OCI-LY3 (cell line): ENCODE measurements around the gene UBE2S.

Experiments used
- H2AFZ ChIP-seq: fragments of 200-600, 300-600 bp; shearing (Covaris generic); 2 replicates; pipeline ENCODE4 v1.6.0; 2014; ENCODE audit warnings: antibody characterized with exemption, low read depth, low read length
- H3K27ac ChIP-seq: fragments of 200-600, 300-600 bp; sonication (generic); 2 replicates; pipeline ENCODE4 v1.5.1; 2014; ENCODE audit warnings: mild to moderate bottlenecking, low read length, moderate library complexity, mixed read lengths
- H3K27me3 ChIP-seq: fragments of 200-600, 300-600 bp; sonication (generic); 2 replicates; pipeline ENCODE4 v1.6.1; 2014; ENCODE audit warnings: low read depth, low read length, mixed read lengths
- H3K36me3 ChIP-seq: fragments of 200-600, 300-600 bp; sonication (generic); replicated peaks from 2 replicates; pipeline ENCODE3; 2014; ENCODE audit warnings: low read depth, low read length, mixed read lengths
- H3K4me1 ChIP-seq: fragments of 300-600, 200-600 bp; sonication (generic); 2 replicates; pipeline ENCODE4 v1.6.1; 2014; ENCODE audit warnings: low read length, mixed read lengths
- H3K4me2 ChIP-seq: fragments of 200-600, 300-600 bp; sonication (generic); 2 replicates; pipeline ENCODE4 v1.6.1; 2014; ENCODE audit warnings: low read length, mixed read lengths
- H3K4me3 ChIP-seq: fragments of 300-600, 200-600 bp; sonication (generic); 2 replicates; pipeline ENCODE4 v1.5.1; 2014; ENCODE audit warnings: antibody characterized with exemption, mild to moderate bottlenecking, low read length, moderate library complexity
- H3K79me2 ChIP-seq: fragments of 300-600, 200-600 bp; shearing (Covaris generic); 2 replicates; pipeline ENCODE4 v1.6.1; 2014; ENCODE audit warnings: mild to moderate bottlenecking, low read length, mixed read lengths
- H3K9ac ChIP-seq: fragments of 300-600, 200-600 bp; shearing (Covaris generic); 2 replicates; pipeline ENCODE4 v1.6.0; 2014; ENCODE audit warnings: mild to moderate bottlenecking, low read length, moderate library complexity
- H3K9me3 ChIP-seq: fragments of 200-600, 300-600 bp; shearing (Covaris generic); 2 replicates; pipeline ENCODE4 v1.6.1; 2014; ENCODE audit warnings: low read length, mixed read lengths; ENCODE audit not compliant: insufficient read depth
- H4K20me1 ChIP-seq: fragments of 200-600, 300-600 bp; sonication (generic); 2 replicates; pipeline ENCODE4 v1.6.1; 2016; ENCODE audit warnings: low read length, mixed read lengths; ENCODE audit not compliant: insufficient read depth
- EZH2phosphoT487 ChIP-seq: fragments of 200-600 bp; shearing (Covaris generic); IDR thresholded peaks from 2 replicates; pipeline ENCODE4 v1.6.1; 2018; ENCODE audit warnings: antibody characterized with exemption, mixed run types, low read depth
- TF ChIP-seq, protein P1 (sequence below): fragments of 200-600, 300-600 bp; sonication (generic); IDR thresholded peaks from 2 replicates; pipeline ENCODE4 v1.5.1; 2014; ENCODE audit warnings: antibody characterized with exemption, low read length, low read depth

UBE2S gene

DNA sequence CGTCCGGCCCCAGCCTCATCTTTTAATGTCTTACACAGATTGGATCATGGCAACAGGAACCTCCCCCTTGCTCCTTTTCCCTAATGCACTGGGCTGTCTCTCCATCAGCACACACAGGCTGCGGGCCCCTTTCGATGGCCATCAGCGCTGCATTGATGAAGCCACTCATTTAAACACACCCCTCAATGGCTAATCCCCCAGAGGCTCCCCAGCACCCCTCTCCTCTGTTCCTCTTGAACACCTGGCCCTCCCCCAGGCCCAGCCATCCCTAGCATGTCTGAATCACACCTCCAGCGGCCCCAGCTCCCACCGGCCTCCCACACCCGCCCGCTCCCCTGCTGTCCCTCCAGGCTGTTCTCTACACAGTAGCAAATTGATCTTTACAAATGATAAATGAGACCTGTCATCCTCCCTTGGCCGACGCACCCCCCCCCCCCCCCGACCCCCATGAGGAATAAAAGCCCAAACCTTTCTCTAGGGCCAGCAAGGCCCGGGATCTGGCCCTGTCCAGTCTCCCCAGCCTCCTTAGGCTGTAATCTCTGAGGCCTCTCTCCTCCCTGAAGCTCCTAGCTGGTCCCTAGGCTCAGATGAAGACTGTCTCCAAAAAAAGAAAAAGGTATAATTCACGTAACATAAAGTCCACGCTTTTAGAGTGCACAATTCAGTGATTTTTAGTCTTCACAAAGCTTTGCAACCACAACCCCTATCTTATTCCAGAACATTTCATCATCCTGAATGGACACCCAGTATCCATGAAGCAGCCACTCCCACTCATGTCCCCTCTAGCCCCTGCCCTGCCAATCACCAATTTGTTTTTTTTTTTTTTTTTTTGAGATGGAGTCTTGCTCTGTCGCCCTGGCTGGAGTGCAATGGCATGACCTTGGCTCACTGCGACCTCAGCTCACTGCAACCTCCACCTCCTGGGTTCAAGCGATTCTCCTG is 14.5 kb downstream of the UBE2S start:
- H2AFZ ChIP-seq = no peak overlapping the region
- peaks cover 41% of the 10 kb centered on the region for H4K20me1 ChIP-seq
- H3K79me2 ChIP-seq = peaks cover 10% of the 10 kb centered on the region; the same call in 1 of the 2 replicates
- no peaks in the 10 kb centered on the region for H3K9me3 ChIP-seq
- peaks cover 33% of the 10 kb centered on the region for H3K36me3 ChIP-seq
- TF ChIP-seq, protein P1, sequence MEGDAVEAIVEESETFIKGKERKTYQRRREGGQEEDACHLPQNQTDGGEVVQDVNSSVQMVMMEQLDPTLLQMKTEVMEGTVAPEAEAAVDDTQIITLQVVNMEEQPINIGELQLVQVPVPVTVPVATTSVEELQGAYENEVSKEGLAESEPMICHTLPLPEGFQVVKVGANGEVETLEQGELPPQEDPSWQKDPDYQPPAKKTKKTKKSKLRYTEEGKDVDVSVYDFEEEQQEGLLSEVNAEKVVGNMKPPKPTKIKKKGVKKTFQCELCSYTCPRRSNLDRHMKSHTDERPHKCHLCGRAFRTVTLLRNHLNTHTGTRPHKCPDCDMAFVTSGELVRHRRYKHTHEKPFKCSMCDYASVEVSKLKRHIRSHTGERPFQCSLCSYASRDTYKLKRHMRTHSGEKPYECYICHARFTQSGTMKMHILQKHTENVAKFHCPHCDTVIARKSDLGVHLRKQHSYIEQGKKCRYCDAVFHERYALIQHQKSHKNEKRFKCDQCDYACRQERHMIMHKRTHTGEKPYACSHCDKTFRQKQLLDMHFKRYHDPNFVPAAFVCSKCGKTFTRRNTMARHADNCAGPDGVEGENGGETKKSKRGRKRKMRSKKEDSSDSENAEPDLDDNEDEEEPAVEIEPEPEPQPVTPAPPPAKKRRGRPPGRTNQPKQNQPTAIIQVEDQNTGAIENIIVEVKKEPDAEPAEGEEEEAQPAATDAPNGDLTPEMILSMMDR = no peak
- H3K4me2 ChIP-seq = no peak overlapping the region
- no peak overlapping the region for H3K4me3 ChIP-seq
- H3K27me3 ChIP-seq = no peaks in the 10 kb centered on the region
- no peak overlapping the region for H3K9ac ChIP-seq
- no peak overlapping the region for H3K27ac ChIP-seq
- peaks cover 3% of the 10 kb centered on the region for H3K4me1 ChIP-seq

DNA sequence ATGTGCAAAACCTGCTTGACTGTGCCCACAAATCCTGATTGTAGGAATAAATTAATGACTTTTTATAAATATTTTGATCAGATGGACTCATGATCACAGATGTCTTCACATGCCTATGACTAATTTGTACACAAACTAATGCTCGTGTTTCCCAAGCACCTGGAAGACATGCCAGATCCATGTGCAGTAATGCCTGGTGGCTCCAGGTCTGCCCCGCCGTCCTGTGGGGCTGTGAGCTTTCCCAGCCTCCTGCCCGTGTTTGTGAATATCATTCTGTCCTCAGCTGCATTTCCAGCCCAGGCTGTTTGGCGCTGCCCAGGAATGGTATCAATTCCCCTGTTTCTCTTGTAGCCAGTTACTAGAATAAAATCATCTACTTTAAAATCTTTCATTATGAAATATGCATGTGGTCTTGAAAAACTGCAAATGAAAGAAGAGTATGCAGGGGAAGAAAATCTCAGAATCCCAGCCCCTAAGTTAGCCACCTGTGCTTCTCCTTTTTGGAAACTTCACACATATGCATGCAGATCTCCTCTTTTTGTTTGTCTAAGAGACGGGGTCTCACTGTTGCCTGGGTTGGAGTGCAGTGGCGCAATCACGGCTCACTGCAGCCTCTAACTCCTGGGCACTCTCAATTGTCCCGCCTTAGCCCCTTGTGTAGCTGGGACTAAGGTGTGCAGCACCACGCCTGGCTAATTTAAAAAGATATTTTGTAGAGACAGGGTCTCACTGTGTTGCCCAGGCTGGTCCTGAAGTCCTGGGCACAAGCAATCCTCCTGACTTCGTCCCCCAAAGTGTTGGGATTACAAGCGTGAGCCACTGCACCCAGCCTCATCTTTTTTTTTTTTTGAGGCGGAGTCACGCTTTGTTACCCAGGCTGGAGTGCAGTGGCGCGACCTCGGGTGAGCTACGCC is 15.6 kb downstream of the UBE2S start:
- no peak for TF ChIP-seq EZH2phosphoT487
- TF ChIP-seq, protein P1 = no peak
- H3K4me2 ChIP-seq = no peak overlapping the region

GRCh38 chr19:55391191-55391670 is 16.4 kb downstream of the UBE2S start:
- peaks cover 60% of the 10 kb centered on the region for H4K20me1 ChIP-seq
- no peak overlapping the region for H2AFZ ChIP-seq
- H3K4me3 ChIP-seq = no peak overlapping the region
- H3K79me2 ChIP-seq = peaks cover 29% of the 10 kb centered on the region
- TF ChIP-seq, protein P1 = no peak
- no peak for TF ChIP-seq EZH2phosphoT487
- no peak overlapping the region for H3K9ac ChIP-seq
- H3K4me1 ChIP-seq = peaks cover 14% of the 10 kb centered on the region
- H3K9me3 ChIP-seq = no peaks in the 10 kb centered on the region
- no peak overlapping the region for H3K27ac ChIP-seq
- H3K36me3 ChIP-seq = peaks cover 52% of the 10 kb centered on the region
- no peak overlapping the region for H3K4me2 ChIP-seq
- H3K27me3 ChIP-seq = no peaks in the 10 kb centered on the region

More for the DNA sequence above, 15.6 kb downstream of the UBE2S start:
- Histone ChIP-seq H3K79me2 (peaks cover 21% of the 10 kb centered on the region), H3K27ac (no peak overlapping the region), H3K9ac (no peak overlapping the region), H4K20me1 (peaks cover 52% of the 10 kb centered on the region), H2AFZ (no peak overlapping the region), H3K4me1 (peaks cover 9% of the 10 kb centered on the region), H3K27me3 (no peaks in the 10 kb centered on the region), H3K36me3 (peaks cover 45% of the 10 kb centered on the region), H3K4me3 (no peak overlapping the region), H3K9me3 (no peaks in the 10 kb centered on the region)

- Histone ChIP-seq H3K27ac (no peak overlapping the region), H2AFZ (no peak overlapping the region), H3K79me2 (peaks cover 34% of the 10 kb centered on the region), H3K4me1 (peaks cover 14% of the 10 kb centered on the region), H3K27me3 (no peaks in the 10 kb centered on the region), H3K4me2 (no peak overlapping the region), H4K20me1 (peaks cover 62% of the 10 kb centered on the region), H3K36me3 (peaks cover 56% of the 10 kb centered on the region), H3K9me3 (no peaks in the 10 kb centered on the region), H3K9ac (no peak overlapping the region), H3K4me3 (no peak overlapping the region)
- TF ChIP-seq EZH2phosphoT487 = no peak
- TF ChIP-seq, protein P1 = no peak
Observed at GRCh38 chr19:55390461-55390880, 17.1 kb downstream of the UBE2S start.
